Neural crest cell (in vitro differentiated cells): ENCODE results near the gene DGKG. TPM values are rescaled to one million over a fixed set of nuclear protein-coding genes. Genes with fewer than 3 reads are reported as not detected.
A peak's percentile ranks its signal among the peaks of the same experiment; 100 is the strongest.

Experiments
- DNase-seq: peaks from one replicate; pipeline ENCODE4 v3.0.0; 2021; ENCODE audit warnings: low read depth, mixed read lengths, low spot score
- H3K27ac Mint-ChIP-seq: one replicate; pipeline ENCODE4 v1.8.0; 2021; ENCODE audit warnings: mild to moderate bottlenecking, mixed read lengths; ENCODE audit not compliant: unreplicated experiment
- H3K27me3 Mint-ChIP-seq: 2 replicates; pipeline ENCODE4 v1.8.0; 2021; ENCODE audit warnings: low read depth, mild to moderate bottlenecking, mixed read lengths
- H3K36me3 Mint-ChIP-seq: 2 replicates; pipeline ENCODE4 v1.8.0; 2021; ENCODE audit warnings: low read depth, mild to moderate bottlenecking, mixed read lengths
- H3K4me1 Mint-ChIP-seq: 2 replicates; pipeline ENCODE4 v1.8.0; 2021; ENCODE audit warnings: mixed read lengths
- H3K4me3 Mint-ChIP-seq: one replicate; pipeline ENCODE4 v1.8.0; 2021; ENCODE audit warnings: mild to moderate bottlenecking, mixed read lengths
- H3K9me3 Mint-ChIP-seq: 2 replicates; pipeline ENCODE4 v1.8.0; 2021; ENCODE audit warnings: mixed read lengths
- total RNA-seq: library from RNA; stranded (reverse); gene quantifications from 2 replicates; pipeline ENCODE4 v1.2.1, GENCODE V29; 2021
- TF ChIP-seq, protein P1 (sequence below): fragments of 200-600 bp; sonication (generic); conservative IDR thresholded peaks from 2 replicates; pipeline ENCODE4 v1.5.0; 2021; ENCODE audit warnings: antibody characterized with exemption, mild to moderate bottlenecking

The DGKG gene
- total RNA-seq, 1 donor from 2014 or later = not detected

DNA sequence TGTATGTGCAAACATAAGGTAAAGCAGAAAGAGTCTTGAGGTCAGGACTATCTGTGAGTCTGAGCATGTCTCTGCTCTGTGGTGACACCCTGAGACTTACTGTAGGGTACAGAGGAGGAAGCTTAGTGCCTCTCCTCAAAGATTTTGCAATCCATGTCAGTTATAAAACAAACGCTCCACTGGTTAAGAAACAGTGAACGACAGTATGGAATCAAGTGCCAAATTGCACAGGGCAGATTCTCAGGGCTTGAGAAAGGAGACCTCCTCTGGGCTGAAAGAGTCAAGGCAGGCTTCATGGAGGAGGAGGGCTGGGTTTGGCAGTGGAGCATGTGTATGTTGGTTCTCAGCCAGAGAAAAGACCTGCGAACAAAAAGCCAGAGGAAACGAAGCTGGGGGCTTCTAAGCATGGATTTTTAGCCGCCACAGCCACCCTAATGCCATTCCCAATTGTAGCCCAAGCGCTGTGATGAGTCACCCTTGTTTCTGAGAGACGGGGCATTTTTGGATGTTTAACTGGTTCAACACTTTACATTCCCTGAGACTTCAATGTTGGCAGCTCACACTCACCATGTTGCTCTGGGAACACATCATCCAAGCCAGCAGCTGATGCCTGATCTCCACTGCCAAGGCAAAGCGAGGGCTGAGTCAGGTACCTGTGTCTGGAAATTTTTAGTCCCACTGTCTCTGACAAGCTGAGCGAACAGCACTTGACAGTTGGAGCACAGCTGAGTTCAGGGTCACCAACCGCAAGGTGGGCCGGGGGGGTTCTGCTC lies 3.4 kb upstream of the DGKG start:
- Mint-ChIP-seq H3K27ac (no peak overlapping the region), H3K9me3 (no peaks in the 10 kb centered on the region), H3K4me1 (peaks cover 12% of the 10 kb centered on the region), H3K36me3 (no peaks in the 10 kb centered on the region), H3K27me3 (peaks cover 88% of the 10 kb centered on the region), H3K4me3 (no peak overlapping the region)
- no peak for DNase-seq
- TF ChIP-seq, protein P1, sequence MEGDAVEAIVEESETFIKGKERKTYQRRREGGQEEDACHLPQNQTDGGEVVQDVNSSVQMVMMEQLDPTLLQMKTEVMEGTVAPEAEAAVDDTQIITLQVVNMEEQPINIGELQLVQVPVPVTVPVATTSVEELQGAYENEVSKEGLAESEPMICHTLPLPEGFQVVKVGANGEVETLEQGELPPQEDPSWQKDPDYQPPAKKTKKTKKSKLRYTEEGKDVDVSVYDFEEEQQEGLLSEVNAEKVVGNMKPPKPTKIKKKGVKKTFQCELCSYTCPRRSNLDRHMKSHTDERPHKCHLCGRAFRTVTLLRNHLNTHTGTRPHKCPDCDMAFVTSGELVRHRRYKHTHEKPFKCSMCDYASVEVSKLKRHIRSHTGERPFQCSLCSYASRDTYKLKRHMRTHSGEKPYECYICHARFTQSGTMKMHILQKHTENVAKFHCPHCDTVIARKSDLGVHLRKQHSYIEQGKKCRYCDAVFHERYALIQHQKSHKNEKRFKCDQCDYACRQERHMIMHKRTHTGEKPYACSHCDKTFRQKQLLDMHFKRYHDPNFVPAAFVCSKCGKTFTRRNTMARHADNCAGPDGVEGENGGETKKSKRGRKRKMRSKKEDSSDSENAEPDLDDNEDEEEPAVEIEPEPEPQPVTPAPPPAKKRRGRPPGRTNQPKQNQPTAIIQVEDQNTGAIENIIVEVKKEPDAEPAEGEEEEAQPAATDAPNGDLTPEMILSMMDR = no peak

DNA sequence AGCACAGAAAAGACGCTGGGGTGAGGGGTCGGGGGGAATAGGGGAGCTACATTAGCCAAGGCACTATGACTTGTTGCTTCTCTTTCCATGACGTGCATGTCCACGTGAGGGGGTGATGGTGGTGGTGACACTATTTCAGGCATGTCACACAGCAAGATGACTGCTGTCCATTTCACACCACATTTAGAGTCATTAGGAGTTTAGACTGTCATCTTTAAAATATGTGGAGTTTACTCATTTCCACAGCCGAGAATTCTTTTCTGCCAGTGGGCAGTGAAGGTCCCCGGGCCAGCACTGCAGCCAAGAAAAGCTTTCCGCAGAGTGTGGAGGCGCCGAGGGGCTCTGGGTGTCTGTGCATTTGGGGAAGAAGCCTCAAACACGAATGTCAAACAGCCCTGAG lies 954 bp upstream of the DGKG start:
- no peak for DNase-seq
- H3K27ac Mint-ChIP-seq = no peak overlapping the region
- peak overlapping the region; percentile 63 for H3K4me3 Mint-ChIP-seq
- no peaks in the 10 kb centered on the region for H3K9me3 Mint-ChIP-seq
- H3K27me3 Mint-ChIP-seq = peaks cover 91% of the 10 kb centered on the region
- H3K36me3 Mint-ChIP-seq = no peaks in the 10 kb centered on the region
- H3K4me1 Mint-ChIP-seq = peaks cover 21% of the 10 kb centered on the region
- TF ChIP-seq, protein P1 = no peak

DNA sequence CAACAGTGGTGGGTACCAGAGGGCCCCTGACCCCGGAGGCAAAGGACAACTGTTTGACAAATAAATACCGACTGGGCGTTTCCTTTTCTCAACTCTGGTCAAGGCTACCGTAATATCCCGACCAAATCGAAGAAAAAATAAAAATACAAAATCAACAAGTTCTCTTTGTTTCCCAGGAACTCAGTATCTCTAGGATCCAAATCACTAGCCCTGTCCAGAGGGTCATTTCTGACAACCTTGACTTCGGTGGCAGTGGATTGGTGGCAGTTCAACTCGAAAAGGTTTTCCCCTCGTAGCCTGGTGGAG lies 456 bp upstream of the DGKG start:
- H3K4me3 Mint-ChIP-seq = peak overlapping the region; percentile 75
- peaks cover 88% of the 10 kb centered on the region for H3K27me3 Mint-ChIP-seq
- H3K27ac Mint-ChIP-seq = no peak overlapping the region
- DNase-seq = no peak
- no peaks in the 10 kb centered on the region for H3K9me3 Mint-ChIP-seq
- TF ChIP-seq, protein P1 = no peak
- peaks cover 18% of the 10 kb centered on the region for H3K4me1 Mint-ChIP-seq
- H3K36me3 Mint-ChIP-seq = no peaks in the 10 kb centered on the region

DNA sequence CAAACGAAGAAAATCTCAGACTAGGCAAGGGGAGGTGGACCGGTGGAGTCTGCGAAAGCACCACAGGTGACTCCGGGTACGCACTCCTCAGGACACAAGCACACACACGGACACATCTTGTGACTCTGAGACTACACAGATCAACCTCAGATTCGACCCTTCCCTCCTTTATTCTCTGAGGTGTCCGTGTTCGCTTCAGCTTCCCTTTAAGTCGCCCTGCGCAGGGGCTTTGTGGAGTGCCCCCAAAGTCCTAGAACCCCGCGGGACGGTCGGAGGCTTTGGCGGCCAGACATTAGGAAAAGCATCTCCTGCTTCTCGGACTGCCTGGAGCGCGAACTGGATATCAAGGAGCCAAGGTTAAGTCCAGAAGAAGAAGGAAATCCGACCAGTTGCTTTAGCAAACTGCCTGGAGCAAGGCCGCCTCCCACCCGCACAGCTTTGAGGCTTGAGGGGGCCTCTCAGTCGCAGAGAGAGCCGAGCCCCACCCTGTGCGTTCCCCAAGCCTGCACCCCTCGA lies 730 bp downstream of the DGKG start:
- peaks cover 82% of the 10 kb centered on the region for H3K27me3 Mint-ChIP-seq
- peak overlapping the region; percentile 68 for H3K4me3 Mint-ChIP-seq
- no peak for DNase-seq
- no peaks in the 10 kb centered on the region for H3K9me3 Mint-ChIP-seq
- peaks cover 18% of the 10 kb centered on the region for H3K4me1 Mint-ChIP-seq
- TF ChIP-seq, protein P1 = no peak
- H3K27ac Mint-ChIP-seq = no peak overlapping the region
- H3K36me3 Mint-ChIP-seq = no peaks in the 10 kb centered on the region

DNA sequence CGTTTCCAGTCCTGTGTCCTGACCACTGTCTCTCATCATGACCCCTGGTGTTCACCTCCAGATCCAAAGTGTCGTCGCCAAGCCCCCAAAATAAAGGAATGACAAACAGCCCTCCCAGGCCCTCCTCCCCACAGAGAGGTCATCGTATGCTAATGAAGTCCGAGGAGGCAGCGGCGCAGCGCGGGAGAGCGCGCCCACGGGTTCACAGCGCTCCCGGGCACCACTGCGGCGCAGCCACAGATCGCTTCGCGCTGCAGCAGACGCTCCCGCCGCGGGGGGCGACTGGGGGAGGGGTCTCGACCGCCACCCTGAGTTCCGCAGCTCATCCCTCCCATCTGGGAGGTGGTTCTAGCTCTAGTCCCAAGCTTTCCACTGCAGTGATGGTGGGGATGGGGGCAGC lies 1.3 kb downstream of the DGKG start:
- peaks cover 18% of the 10 kb centered on the region for H3K4me1 Mint-ChIP-seq
- H3K27me3 Mint-ChIP-seq = peaks cover 80% of the 10 kb centered on the region
- no peaks in the 10 kb centered on the region for H3K36me3 Mint-ChIP-seq
- TF ChIP-seq, protein P1 = no peak
- no peak for DNase-seq
- peak overlapping the region; percentile 68 for H3K4me3 Mint-ChIP-seq
- H3K27ac Mint-ChIP-seq = no peak overlapping the region
- H3K9me3 Mint-ChIP-seq = no peaks in the 10 kb centered on the region
